Astrocyte (in vitro differentiated cells and primary cell): ENCODE measurements around the gene RNASEH2C. TPM values are rescaled to one million over a fixed set of nuclear protein-coding genes. Genes with fewer than 3 reads are reported as not detected.
A peak's percentile ranks its signal among the peaks of the same experiment; 100 is the strongest.

Source experiments
- DNase-seq: peaks from one replicate; pipeline ENCODE4 v3.0.0-alpha.2; 2010; ENCODE audit warnings: low read depth
- FAIRE-seq: peaks from 2 replicates; lab custom pipeline; 2011; peaks lifted over from hg19 to GRCh38; lab: Jason Lieb, UNC
- H2AFZ ChIP-seq: 2 replicates; pipeline ENCODE4 v1.6.0; 2012; ENCODE audit warnings: low read depth, low read length, inconsistent platforms
- H3K27ac ChIP-seq: 2 replicates; pipeline ENCODE4 v1.5.1; 2011; ENCODE audit warnings: low read depth, low read length, inconsistent platforms
- H3K27me3 ChIP-seq: 2 replicates; pipeline ENCODE4 v1.6.0; 2011; ENCODE audit warnings: low read length, inconsistent platforms; ENCODE audit not compliant: insufficient read depth
- H3K36me3 ChIP-seq: 2 replicates; pipeline ENCODE4 v1.5.1; 2011; ENCODE audit warnings: low read length, inconsistent platforms; ENCODE audit not compliant: insufficient read depth
- H3K4me1 ChIP-seq: 2 replicates; pipeline ENCODE4 v1.5.1; 2011; ENCODE audit warnings: low read length, inconsistent platforms; ENCODE audit not compliant: insufficient read depth
- H3K4me2 ChIP-seq: 2 replicates; pipeline ENCODE4 v1.6.0; 2012; ENCODE audit warnings: low read length, inconsistent platforms
- H3K4me3 ChIP-seq: 2 replicates; pipeline ENCODE4 v1.5.1; 2011; ENCODE audit warnings: low read depth, mild to moderate bottlenecking, low read length, inconsistent platforms; ENCODE audit not compliant: insufficient read depth
- H3K79me2 ChIP-seq: 2 replicates; pipeline ENCODE4 v1.6.0; 2012; ENCODE audit warnings: mild to moderate bottlenecking, low read length, inconsistent platforms; ENCODE audit not compliant: insufficient read depth
- H3K9ac ChIP-seq: 2 replicates; pipeline ENCODE4 v1.6.0; 2012; ENCODE audit warnings: mild to moderate bottlenecking, low read length, inconsistent platforms
- H3K9me3 ChIP-seq: 2 replicates; pipeline ENCODE4 v1.5.1; 2012; ENCODE audit warnings: low read depth, mild to moderate bottlenecking, low read length, inconsistent platforms; ENCODE audit not compliant: insufficient read depth
- H4K20me1 ChIP-seq: 2 replicates; pipeline ENCODE4 v1.6.0; 2012; ENCODE audit warnings: low read length, inconsistent platforms; ENCODE audit not compliant: insufficient read depth
- H3K27ac Mint-ChIP-seq: one replicate; pipeline ENCODE4 v1.8.0; 2021; ENCODE audit warnings: mild to moderate bottlenecking, mixed read lengths; ENCODE audit not compliant: unreplicated experiment
- H3K27me3 Mint-ChIP-seq: one replicate; pipeline ENCODE4 v1.8.0; 2021; ENCODE audit warnings: low read depth, mixed read lengths; ENCODE audit not compliant: unreplicated experiment
- H3K36me3 Mint-ChIP-seq: one replicate; pipeline ENCODE4 v1.8.0; 2021; ENCODE audit warnings: low read depth, mixed read lengths; ENCODE audit not compliant: unreplicated experiment
- H3K4me1 Mint-ChIP-seq: one replicate; pipeline ENCODE4 v1.8.0; 2021; ENCODE audit warnings: low read depth, mixed read lengths; ENCODE audit not compliant: unreplicated experiment
- H3K4me3 Mint-ChIP-seq: one replicate; pipeline ENCODE4 v1.8.0; 2021; ENCODE audit warnings: mild to moderate bottlenecking, moderate library complexity, mixed read lengths; ENCODE audit not compliant: unreplicated experiment
- H3K9me3 Mint-ChIP-seq: one replicate; pipeline ENCODE4 v1.8.0; 2021; ENCODE audit warnings: mild to moderate bottlenecking, mixed read lengths; ENCODE audit not compliant: unreplicated experiment
- EZH2 ChIP-seq: IDR thresholded peaks from 2 replicates; pipeline ENCODE4 v1.6.1; 2012; ENCODE audit warnings: mild to moderate bottlenecking, low read length, inconsistent platforms; ENCODE audit not compliant: insufficient read depth
- total RNA-seq: library from RNA; stranded (reverse); gene quantifications from 2 replicates; pipeline ENCODE4 v1.2.1, GENCODE V29; 2021
- TF ChIP-seq, protein P1 (sequence below): IDR thresholded peaks from 2 replicates; pipeline ENCODE4 v1.5.1; 2011; ENCODE audit warnings: low read depth, mild to moderate bottlenecking, inconsistent platforms, low read length, moderate library complexity; ENCODE audit not compliant: insufficient read depth

The RNASEH2C gene
- total RNA-seq, 1 donor from 2014 or later, result 25.0 TPM

GRCh38 chr11:65718531-65718930 lies 2.1 kb downstream of the RNASEH2C start:
- DNase-seq (no peak), FAIRE-seq (no peak)
- H3K27ac ChIP-seq, result no peak overlapping the region
- Mint-ChIP-seq H3K4me3 (peak overlapping the region; percentile 95), H3K36me3 (peaks cover 25% of the 10 kb centered on the region), H3K27me3 (no peaks in the 10 kb centered on the region), H3K4me1 (peaks cover 8% of the 10 kb centered on the region), H3K27ac (no peak overlapping the region), H3K9me3 (no peaks in the 10 kb centered on the region)
- H3K79me2 ChIP-seq, result peaks cover 56% of the 10 kb centered on the region
- H3K27me3 ChIP-seq, result no peaks in the 10 kb centered on the region
- TF ChIP-seq, protein P1, sequence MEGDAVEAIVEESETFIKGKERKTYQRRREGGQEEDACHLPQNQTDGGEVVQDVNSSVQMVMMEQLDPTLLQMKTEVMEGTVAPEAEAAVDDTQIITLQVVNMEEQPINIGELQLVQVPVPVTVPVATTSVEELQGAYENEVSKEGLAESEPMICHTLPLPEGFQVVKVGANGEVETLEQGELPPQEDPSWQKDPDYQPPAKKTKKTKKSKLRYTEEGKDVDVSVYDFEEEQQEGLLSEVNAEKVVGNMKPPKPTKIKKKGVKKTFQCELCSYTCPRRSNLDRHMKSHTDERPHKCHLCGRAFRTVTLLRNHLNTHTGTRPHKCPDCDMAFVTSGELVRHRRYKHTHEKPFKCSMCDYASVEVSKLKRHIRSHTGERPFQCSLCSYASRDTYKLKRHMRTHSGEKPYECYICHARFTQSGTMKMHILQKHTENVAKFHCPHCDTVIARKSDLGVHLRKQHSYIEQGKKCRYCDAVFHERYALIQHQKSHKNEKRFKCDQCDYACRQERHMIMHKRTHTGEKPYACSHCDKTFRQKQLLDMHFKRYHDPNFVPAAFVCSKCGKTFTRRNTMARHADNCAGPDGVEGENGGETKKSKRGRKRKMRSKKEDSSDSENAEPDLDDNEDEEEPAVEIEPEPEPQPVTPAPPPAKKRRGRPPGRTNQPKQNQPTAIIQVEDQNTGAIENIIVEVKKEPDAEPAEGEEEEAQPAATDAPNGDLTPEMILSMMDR, result no peak
- no peak overlapping the region for H3K4me3 ChIP-seq
- H3K9ac ChIP-seq, result peak overlapping the region; percentile 83
- peaks cover 36% of the 10 kb centered on the region for H3K36me3 ChIP-seq
- H4K20me1 ChIP-seq, result peaks cover 51% of the 10 kb centered on the region
- H3K4me2 ChIP-seq, result peak overlapping the region; percentile 85
- H3K9me3 ChIP-seq, result no peaks in the 10 kb centered on the region
- peaks cover 19% of the 10 kb centered on the region for H3K4me1 ChIP-seq
- no peak overlapping the region for H2AFZ ChIP-seq

- H3K27me3 Mint-ChIP-seq, result no peaks in the 10 kb centered on the region
- H3K4me2 ChIP-seq, result peak overlapping the region; percentile 85
- no peak for FAIRE-seq
- H3K9ac ChIP-seq, result peak overlapping the region; percentile 83
- H3K4me3 ChIP-seq, result no peak overlapping the region
- H2AFZ ChIP-seq, result no peak overlapping the region
- TF ChIP-seq EZH2, result no peak
- TF ChIP-seq, protein P1, result no peak
- peaks cover 63% of the 10 kb centered on the region for H3K79me2 ChIP-seq
- peaks cover 36% of the 10 kb centered on the region for H3K36me3 ChIP-seq
- H4K20me1 ChIP-seq, result peaks cover 53% of the 10 kb centered on the region
- peaks cover 26% of the 10 kb centered on the region for H3K36me3 Mint-ChIP-seq
- peak overlapping the region; percentile 27 for H3K4me3 Mint-ChIP-seq
- no peak overlapping the region for H3K27ac ChIP-seq
- no peaks in the 10 kb centered on the region for H3K9me3 Mint-ChIP-seq
- no peaks in the 10 kb centered on the region for H3K9me3 ChIP-seq
- H3K4me1 Mint-ChIP-seq, result peaks cover 8% of the 10 kb centered on the region
- peaks cover 23% of the 10 kb centered on the region for H3K4me1 ChIP-seq
- DNase-seq, result no peak
- no peak overlapping the region for H3K27ac Mint-ChIP-seq
- H3K27me3 ChIP-seq, result no peaks in the 10 kb centered on the region
Measured at GRCh38 chr11:65717906-65718305, 2.7 kb downstream of the RNASEH2C start.

- peaks cover 56% of the 10 kb centered on the region for H4K20me1 ChIP-seq
- no peak for DNase-seq
- Mint-ChIP-seq H3K27me3 (no peaks in the 10 kb centered on the region), H3K36me3 (peaks cover 26% of the 10 kb centered on the region), H3K4me3 (no peak overlapping the region), H3K27ac (no peak overlapping the region), H3K9me3 (no peaks in the 10 kb centered on the region), H3K4me1 (peaks cover 8% of the 10 kb centered on the region)
- H3K9me3 ChIP-seq, result no peaks in the 10 kb centered on the region
- no peak overlapping the region for H3K27ac ChIP-seq
- H3K79me2 ChIP-seq, result peaks cover 67% of the 10 kb centered on the region
- no peak overlapping the region for H2AFZ ChIP-seq
- FAIRE-seq, result no peak
- H3K9ac ChIP-seq, result no peak overlapping the region
- TF ChIP-seq, protein P1, result no peak
- TF ChIP-seq EZH2, result no peak
- H3K4me2 ChIP-seq, result no peak overlapping the region
- H3K4me3 ChIP-seq, result no peak overlapping the region
- peaks cover 29% of the 10 kb centered on the region for H3K4me1 ChIP-seq
- H3K36me3 ChIP-seq, result peaks cover 36% of the 10 kb centered on the region
- no peaks in the 10 kb centered on the region for H3K27me3 ChIP-seq
Measured at GRCh38 chr11:65716774-65717405, 3.7 kb downstream of the RNASEH2C start.
